ENCODE results near the gene COL5A1.

Gene COL5A1

DNA sequence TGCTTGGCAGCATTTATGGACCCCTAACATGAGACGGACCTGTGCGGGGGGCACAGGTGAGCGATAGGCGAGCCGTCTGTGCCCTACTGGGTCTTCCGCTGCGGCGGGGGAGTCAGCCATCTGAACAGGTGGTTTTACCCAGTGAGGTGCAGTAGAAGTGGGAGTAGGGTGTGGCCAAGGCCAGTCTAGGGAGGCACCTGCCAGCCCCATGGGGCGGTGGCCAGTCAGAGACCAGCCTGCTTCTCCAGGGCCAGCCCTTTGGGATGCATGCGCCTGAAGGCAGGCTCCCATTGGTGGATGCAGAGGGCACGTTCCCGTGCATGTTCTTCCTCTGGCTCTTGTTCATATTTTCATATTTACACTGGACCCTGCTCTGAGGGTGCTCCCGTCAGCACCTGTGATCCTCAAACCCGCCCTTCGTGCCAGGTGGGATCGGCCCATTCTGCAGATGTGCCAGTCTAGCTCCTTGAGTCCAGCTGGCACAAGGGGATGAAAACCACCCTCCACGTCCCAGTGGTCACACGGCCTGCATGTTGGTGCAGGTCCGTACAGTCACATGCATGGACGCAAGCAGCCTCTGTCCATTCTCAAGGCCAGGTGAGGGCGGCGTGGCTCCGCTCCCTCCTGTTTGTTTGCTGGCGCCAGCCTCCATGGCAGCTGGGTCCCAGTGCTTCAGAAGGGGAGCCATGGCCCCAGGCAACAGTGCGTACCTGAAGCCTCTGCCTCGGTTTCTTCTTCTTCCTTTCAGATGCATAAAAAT, 9.0 kb downstream of the COL5A1 start:
- no peak overlapping the region for H3K27ac ChIP-seq
- no peak for TF ChIP-seq ZFX (IDR thresholded peaks at IDR 0.05)
- TF ChIP-seq, protein P1, sequence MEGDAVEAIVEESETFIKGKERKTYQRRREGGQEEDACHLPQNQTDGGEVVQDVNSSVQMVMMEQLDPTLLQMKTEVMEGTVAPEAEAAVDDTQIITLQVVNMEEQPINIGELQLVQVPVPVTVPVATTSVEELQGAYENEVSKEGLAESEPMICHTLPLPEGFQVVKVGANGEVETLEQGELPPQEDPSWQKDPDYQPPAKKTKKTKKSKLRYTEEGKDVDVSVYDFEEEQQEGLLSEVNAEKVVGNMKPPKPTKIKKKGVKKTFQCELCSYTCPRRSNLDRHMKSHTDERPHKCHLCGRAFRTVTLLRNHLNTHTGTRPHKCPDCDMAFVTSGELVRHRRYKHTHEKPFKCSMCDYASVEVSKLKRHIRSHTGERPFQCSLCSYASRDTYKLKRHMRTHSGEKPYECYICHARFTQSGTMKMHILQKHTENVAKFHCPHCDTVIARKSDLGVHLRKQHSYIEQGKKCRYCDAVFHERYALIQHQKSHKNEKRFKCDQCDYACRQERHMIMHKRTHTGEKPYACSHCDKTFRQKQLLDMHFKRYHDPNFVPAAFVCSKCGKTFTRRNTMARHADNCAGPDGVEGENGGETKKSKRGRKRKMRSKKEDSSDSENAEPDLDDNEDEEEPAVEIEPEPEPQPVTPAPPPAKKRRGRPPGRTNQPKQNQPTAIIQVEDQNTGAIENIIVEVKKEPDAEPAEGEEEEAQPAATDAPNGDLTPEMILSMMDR (conservative IDR thresholded peaks at IDR 0.05), result no peak

DNA sequence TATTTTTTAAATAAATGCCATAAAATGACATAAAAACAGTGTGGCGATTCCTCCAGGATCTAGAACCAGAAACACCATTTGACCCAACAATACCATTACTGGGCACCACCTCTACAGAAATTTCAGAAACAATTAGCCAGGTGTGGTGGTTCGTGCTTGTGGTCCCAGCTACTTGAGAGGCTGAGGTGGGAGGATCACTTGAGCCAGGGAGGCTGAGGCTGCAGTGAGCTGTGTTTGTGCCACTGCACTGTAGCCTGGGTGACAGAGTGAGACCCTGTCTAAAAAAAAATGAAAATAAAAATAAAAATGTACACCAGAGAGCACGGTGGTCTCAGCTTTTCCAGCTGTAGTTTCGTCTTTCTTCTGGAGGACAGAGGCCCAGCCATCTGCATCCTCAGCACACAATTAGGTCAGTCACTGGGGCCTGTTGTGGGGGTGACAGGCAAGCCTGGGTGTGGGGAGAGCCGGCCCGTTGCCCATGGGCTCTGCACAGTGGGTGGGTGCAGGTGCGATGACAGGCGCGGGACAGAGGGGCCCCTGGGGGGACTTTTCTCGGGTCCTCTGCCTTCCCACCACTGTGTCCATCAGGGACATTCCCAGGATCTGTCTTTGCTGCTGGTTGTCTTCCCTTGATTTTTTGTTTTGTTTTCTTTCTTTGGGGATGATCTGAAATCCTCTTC, 9.8 kb downstream of the COL5A1 start:
- H3K27ac ChIP-seq, result no peak overlapping the region
- TF ChIP-seq, protein P1 (conservative IDR thresholded peaks at IDR 0.05), result no peak
- TF ChIP-seq ZFX (IDR thresholded peaks at IDR 0.05), result no peak

DNA sequence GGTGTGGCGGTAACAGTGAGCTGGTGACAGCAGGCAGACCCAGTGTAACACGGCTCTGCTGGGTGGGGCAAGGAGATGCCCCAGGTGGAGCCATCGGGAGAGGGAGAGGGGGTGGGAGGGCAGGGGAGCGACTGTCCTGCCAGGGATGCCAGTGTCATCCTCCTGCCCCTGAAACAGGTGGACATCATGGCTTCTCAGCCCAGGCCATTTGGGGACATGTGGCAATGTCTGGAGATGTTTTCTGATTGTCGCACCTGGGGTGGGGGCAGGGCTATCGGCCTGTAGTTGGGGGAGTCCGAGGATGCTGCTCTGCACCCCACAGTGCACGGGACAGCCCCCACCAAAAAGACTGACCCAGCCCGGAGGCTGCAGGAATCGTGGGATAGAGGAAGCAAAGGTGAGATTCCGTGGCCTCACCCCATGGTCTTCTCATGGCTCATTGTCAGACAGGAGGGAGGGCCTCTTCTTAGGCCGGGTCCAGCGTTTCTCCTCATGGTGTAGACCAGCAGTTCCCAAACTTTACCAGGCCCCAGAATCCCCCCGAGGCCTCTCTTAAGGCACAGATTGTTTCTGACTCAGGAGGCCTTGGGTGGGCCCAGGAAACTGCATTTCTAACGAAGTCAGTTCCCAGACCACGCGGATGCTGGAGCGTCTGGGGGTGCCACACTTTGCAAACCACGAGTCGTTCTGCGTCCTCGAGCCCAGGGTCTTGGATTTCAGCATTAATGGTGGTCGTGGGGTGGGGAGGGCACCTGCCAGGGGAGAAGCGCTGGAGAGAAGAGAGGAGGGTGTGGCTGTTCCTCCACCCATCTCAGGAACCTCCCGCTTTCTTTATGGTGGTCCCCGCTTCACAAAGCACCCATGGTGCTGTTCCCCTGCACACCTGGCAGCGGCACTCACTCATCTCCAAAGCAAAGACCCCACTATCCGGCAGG, 11.0 kb downstream of the COL5A1 start:
- TF ChIP-seq ZFX (IDR thresholded peaks at IDR 0.05), result no peak
- H3K27ac ChIP-seq, result no peak overlapping the region

DNA sequence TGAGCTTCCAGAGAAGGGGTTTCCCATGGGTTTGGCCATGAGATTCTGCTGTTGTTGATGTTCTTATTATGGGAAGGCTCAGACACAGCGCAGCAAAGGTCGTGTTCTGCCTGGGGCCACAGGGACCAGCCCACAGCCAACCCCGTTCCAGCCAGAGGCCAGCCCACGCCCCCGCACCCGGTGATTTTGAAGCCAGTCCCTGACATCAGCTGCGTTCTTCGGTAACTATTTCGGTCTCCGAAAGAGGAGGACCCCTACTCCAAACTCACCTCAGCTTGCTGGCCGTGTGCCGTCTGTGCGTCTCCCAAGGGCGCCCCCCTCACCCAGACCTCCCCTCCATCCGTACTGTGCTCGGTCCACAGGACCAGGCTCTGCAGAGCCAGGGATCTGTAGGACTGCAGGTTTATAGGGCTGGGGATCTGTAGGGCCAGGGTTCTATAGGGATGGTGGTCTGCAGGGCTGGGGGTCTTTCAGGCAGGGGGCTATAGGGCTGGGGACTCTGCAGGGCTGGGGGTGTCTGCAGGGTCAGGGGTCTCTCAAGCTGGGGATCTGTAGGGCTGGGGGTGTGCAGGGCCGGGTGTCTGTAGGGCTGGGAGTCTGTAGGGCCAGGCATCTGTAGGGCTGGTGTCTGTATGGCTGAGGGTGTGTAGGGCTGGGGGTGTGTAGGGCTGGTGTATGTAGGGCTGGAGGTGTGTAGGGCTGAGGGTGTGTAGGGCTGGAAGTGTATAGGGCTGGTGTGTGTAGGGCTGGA, 11.8 kb downstream of the COL5A1 start:
- no peak overlapping the region for H3K27ac ChIP-seq
- TF ChIP-seq ZFX (IDR thresholded peaks at IDR 0.05), result no peak
- TF ChIP-seq, protein P1 (conservative IDR thresholded peaks at IDR 0.05), result no peak

DNA sequence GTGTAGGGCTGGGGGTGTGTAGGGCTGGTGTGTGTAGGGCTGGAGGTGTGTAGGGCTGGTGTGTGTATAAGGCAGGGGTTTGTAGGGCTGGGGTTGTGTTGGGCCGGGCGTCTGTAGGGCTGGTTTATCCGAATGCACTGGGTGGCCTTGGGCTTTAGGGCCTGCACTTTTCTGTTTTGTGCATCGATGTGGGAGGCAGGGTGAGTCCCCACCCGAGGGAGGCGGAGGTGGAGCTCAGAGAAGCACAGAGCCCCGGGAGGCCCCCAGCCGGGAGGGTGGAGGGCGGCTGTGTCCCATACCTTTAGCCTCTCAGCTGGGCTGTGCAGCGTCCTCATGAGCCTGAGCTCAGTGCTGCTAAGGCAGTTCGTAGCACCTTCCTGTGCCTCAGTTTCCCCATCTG, 13.5 kb downstream of the COL5A1 start:
- TF ChIP-seq ZFX (IDR thresholded peaks at IDR 0.05), result no peak
- TF ChIP-seq, protein P1 (conservative IDR thresholded peaks at IDR 0.05), result no peak
- no peak overlapping the region for H3K27ac ChIP-seq

DNA sequence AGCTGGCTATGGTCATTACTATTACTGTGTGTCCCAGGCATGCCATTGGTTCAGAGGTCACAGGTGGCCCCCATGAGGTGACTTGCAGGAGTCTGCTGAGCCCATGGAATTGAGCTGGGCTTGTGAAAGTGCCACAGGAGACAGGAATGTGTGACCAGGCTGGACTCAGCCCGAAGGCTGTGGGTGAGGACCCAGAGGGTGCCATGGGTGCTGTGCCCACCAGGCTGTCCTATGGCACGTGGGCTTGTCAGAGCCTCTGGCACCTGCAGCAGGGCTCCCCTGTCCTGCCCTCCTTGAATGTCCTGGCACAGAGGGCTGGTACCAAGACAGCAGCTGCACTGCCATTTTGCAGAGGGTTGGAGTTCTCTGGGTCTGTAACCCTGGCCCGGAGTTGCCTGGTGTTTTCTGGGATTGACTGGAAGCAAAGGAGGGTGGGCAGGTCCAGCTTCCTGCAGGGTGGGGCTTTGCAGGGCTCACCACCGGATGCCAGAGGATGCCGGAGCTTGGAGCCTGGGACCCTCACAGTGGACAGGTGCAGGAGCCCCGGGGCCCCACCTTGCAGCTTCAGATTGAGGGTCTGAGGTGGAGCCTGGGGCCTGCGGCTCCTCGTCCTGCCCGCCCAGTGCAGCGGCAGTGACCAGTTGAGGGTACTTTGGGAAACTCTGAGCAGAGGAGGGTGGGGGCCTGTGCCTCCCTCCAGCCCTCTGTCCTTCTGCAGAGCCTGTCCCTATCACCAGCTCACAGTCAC, 14.2 kb downstream of the COL5A1 start:
- no peak overlapping the region for H3K27ac ChIP-seq
- TF ChIP-seq ZFX (IDR thresholded peaks at IDR 0.05), result no peak

DNA sequence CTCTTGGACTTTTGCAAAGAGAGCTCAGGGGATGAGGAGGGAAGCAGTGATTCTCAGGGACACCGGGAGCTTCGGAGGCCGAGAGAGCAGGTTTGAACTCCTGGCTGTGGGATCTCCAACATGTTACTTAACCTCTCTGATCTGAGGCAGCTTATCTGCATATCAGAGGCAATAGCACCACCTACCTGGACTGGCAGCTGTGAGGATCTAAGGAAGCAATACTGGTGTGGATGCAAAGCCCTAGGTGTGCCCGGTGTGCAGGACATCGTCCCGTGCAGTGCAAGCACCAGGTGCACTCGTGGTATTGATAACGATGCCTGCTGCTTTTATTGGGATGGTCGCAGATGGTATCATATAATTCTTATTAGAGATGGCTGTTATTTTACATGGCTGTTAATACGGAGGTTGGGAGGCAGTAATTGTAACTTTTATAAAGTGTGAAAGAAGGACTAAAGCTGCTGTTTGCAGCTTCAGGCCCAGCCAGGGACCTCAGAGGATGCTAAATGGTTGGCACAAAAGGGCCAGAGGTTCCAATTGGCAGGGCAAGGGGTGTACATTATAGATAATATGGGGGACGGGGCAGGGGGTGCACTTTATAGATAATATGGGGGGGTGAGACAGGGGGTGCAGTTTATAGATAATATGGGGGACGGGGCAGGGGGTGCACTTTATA, 14.9 kb downstream of the COL5A1 start:
- TF ChIP-seq ZFX (IDR thresholded peaks at IDR 0.05), result no peak
- TF ChIP-seq, protein P1 (conservative IDR thresholded peaks at IDR 0.05), result peak; percentile 16; the same call in 1 of the 2 replicates
- H3K27ac ChIP-seq, result no peak overlapping the region

Data from C4-2B (cell line).